GM19023 (cell line): ENCODE results near the gene MAPKBP1.
"Not testable (repeated sequence)": the region's sequence is repeated elsewhere in the genome, so short reads cannot be mapped to it uniquely, and the experiment has no call there.

Source experiments
- ATAC-seq: cut with Tn5 transposase; IDR thresholded peaks from one replicate; pipeline ENCODE4 v1.9.1; 2021; ENCODE audit warnings: mild to moderate bottlenecking, moderate library complexity; ENCODE audit not compliant: unreplicated experiment

MAPKBP1 gene

DNA sequence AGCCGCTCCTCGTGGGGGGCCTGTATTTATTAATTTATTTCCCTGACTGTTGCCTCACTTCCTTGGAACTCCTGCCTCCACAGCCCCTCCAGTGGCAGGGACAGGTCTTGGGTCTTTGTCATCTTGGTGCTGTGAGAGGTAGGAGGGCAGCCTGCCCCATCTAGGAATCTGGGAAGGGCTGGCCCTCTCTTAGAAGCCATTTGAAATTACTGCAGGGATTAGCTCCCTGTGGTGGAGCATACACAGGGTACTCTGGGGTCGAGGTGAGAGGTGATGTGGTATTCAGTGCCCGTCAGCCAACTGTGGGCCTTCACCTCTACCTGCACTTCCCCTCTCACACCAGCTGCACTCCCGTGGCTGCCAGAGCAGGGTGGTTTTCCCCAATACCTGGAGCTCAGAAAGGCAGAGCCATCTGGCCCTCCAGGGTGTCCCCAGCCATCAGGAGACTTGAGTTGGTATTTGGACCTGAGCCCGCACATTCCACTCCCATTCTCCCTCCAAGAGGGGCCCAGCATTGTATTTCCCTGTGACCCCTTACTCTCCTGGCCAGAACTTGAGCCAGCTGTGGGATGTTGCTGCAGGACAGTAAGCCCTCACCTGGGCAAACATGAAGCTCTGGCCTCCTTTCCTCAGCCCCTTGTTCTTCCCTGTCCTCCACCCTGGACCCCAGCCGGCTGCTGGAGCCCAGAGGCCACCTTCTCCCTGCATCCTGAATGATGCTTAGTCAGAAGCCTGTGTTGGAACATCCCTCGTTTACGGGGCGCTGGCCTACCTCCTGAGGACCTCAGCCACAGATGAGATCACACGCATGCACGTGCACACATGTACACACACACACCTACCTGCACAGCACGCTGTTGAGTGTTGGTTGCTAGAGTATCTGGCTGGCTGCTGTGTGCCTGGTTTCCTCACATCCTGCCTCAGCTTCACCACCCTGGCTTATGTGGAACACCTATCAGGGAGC lies 51.6 kb downstream of the MAPKBP1 start:
- ATAC-seq: no peak

DNA sequence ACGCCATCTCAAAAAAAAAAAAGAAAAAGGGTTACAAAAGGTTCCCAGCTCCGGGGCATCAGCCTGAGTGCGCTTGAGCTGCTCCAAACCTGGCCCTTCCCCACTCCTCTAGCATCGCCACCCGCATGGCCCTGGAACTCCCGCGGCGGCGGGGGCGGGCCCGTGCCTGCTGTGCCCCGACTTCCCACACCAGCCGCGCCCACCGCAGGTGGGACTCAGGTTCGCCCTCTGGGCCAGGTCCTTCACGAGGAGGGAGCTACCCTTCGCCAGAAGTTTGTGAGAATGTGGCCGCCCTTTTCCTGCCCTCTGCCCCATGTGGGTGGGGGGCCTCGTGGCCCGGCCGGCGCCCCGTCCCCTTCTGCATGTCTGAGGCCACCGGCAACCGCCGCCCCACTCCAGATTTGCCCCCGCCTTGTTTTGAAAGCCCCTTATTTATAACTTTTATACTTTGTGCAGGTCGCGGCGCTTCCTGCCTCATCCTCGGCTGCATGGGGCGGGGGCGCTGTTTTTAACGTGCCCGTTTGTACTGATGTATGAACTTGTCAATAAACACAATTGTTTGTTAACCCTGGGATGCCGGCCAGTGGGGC lies 53.1 kb downstream of the MAPKBP1 start:
- peak; percentile 10 for ATAC-seq

DNA sequence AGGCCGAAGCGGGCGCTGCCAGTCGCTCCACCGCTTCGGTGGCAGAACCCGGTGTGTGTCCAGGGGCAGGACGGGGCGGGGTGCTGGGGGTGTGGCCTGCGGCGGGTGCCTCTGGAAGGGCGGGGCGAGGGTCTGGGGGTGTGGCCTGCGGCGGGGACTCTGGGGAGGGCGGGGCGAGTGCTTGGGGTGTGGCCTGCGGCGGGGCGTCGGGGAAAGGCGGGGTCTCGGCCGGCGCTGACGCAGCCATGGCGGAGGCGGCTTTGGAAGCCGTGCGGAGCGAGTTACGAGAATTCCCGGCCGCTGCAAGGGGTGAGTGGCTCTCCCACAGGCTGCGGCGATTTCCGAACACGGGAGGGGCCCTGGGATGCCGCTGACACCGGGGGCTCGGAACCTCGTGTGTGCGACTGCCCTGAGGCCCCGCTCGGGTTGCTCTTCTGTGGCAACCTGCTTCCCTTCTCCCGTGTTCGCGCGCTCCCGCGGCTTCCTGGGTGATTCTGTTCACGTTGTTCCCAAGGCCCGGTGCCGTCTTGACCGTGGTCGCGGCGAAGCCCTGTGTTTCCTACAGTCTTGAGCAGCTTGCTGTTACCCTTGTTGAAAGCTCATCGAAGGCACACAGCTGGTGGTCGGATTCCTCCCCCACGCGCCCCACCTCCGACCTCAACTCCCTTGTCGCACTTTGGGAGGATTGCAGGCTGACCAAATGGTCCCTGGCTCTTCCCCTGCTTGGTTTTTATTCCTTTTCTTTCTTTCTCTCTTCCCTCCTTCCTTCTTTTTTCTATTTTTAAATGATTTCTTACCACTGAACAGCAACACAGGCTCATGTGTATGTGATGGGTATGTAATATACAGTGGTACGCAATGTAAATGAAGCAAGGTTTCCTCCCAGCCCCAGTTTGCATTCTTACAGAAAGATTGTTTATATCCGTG lies 53.9 kb downstream of the MAPKBP1 start, which contains the start of gene JMJD7:
Gene JMJD7, plus strand, starts transcription at position 213 of the 927 bp plus-strand sequence. Its CDS starts 33 bp downstream, at position 246.
- ATAC-seq: peak; percentile 74

DNA sequence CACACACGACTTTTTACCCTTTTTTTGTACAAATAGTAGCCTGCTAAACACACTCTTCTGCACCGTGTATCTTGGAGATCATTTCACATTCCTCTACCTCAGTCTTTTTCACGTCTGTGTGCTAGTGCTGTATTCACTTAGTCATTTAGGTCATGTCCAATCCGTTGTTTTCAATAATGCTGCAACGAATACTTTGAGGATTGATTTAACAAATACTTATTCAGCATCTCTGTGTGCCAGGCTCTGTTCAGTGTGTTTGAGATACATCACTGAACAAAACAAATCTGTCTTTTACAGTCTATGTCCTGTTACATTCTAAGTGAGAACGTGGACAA lies 54.5 kb downstream of the MAPKBP1 start:
- no peak for ATAC-seq

DNA sequence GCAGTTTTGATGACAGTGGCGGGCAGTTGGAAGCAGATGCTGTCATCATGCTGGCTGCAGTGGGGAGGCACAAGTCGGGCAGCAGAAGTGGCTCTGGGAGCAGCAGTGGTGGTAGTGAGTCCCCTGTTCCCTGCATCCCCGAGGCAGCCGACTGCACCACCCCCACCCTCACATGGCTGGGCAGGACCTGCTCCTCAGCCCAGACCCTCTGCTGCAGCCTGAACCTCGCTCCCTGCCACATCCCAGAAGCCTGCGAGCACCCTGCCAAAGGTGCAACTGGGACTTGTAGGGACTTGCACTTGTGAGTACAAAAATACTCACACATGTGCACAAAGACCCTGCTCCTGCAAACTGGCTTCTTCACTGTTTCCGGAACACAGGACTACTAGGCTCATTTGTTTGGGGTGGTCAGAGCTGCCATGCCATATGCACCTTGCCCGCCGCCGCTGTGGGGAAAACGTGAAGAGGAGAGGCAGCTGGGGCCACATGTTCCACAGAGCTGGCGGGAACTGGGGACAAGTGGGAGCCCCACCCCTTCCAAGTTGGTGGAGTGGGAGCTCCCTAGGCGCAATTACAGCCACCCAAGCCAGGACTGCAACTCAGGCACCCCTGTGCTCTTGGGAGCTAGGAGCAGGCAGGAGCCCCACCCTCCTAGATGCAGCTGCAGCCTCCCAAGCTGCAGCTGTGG lies 55.8 kb downstream of the MAPKBP1 start:
- no peak for ATAC-seq

DNA sequence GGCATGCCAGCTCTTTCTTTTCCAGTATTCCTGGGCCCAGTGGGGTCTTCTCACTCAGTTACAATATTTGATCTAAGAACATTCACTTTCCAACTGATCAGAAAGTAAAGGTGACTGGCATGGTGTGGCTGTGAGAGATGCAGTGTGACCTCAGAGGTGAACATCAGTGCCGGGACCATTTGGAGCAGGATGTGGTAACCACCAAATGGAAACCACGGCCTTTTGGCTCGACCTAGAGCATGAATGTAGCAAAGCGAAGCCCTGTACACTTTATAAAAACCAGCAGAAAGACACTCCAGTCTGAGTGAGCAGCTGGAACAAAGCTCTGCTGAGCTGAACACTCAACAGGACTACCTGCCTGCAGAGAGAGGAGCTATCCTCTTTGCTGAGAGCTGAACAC lies 57.0 kb downstream of the MAPKBP1 start:
- ATAC-seq: not testable (repeated sequence)

DNA sequence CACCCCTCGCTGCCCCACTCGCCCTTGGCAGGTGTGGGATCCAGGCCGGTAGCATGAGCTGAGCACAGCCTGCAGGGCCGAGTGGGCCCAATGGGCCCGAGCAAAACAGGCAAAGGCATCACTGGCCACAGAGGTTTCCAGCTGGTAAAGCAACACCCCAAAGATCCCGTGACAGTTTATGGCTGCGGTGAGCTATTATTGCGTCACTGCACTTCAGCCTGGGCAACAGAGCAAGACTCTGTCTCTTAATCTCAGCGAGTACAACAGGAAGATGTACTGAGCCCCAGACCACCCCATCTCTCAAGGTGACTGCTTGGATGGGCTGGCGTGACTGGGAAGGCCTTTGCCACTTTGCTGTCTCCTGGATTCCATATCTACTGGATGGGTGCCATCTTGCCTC lies 57.9 kb downstream of the MAPKBP1 start:
- ATAC-seq: no peak

DNA sequence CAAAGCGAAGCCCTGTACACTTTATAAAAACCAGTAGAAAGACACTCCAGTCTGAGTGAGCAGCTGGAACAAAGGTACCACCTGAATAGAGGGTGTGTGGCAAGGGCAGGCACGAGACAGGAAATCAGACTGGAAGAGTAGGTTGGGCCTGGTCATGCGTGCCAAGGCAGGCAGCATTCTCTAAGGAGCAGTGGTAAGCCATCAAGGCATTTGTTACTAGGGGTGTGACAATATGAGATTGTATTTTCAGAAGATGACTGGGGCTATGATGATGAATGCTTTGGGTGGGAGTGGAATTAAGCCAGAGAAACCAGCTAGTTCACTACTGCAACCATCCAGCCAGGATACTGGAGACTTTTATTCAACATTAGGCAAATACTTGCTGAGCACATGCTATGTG lies 58.6 kb downstream of the MAPKBP1 start:
- ATAC-seq: no peak

DNA sequence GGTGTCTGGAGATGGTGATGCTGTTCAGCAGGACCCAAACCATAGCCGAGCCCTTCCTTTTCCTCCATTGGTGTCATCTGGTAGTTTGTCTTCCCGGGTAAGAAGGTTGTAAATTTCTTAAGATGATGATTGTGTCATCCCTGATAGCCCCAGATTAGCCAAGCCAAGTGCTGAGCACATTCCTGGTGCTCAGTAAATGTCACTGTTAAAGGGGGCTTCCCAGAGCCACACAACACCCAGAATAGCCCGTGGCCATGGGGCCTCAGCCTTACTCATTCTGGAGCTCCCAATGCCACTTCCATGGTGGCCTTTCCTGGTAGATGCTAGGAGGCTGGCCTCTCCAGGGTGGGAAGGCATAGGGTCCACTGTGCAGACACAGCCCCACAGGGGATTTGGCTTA lies 59.8 kb downstream of the MAPKBP1 start:
- ATAC-seq: no peak

DNA sequence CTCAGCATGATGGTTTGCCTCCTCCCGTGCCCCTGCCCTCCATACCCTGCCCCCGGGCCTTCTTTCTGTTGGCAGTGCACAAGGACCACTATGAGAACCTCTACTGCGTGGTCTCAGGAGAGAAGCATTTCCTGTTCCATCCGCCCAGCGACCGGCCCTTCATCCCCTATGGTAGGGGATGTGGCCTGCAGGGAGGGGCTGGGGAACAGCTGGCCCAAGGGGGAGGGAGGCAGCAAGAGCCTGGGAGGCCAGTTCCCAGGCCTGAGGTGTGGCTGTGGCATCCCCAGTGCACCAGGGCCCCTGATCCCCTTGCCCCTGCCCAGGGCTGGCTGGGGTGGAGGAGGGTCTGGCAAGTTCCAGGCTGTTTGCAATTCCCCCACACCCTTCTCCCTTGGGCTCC lies 61.8 kb downstream of the MAPKBP1 start:
- ATAC-seq: no peak

DNA sequence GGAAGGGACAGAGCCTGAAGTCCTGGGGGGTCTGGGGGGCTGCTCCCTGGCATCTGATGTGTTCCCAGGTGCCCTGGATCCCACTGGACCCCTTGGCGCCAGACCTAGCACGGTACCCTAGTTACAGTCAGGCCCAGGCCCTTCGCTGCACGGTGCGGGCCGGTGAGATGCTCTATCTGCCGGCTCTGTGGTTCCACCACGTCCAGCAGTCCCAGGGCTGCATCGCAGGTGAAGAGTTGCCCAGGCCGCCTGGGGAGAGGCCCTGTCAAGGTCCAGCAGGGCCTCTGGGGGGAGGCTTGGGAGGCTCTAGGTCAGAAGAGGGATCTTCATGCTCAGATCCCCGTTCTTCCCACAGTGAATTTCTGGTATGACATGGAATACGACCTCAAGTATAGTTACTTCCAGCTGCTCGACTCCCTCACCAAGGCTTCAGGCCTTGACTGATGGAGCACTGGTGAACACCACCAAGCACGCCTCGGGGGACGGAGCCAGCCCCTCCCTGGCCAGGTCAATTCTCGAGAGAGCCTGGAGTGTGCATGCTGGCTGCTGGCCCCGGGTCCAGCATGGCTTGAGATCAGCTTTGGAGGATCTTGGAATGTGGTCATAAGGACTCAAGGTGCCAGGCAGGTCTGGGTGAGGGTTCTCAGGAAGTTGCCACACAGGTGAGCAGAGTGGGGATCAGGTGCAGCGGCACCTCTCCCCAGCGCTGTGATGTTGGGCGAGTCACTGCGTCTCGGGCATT lies 62.6 kb downstream of the MAPKBP1 start:
- no peak for ATAC-seq

DNA sequence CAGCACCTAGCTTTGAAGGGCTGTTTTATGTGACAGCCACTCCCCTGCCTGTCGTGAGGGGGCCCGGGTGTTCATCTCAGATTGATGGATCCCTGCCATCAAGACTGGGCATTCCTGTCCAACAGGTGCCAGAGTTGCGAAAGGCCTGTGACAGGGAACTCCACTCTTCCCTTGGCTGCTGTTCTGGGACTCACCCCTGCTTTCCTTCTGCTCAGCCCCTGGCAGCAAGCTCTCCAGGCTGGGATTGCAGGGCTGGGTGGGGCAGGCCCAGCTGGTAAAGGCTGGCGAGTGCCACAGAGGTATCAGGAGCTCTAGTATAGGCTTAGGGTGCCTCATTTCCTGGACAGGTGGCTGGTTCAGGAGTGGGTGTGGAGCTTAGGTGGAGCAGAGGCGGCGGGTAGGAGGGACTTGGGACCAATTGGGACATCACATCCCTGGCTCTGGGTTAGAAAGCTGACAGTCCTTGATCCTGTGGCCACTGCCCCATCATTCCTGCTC lies 64.2 kb downstream of the MAPKBP1 start, which contains the start of gene PLA2G4B:
Gene PLA2G4B, plus strand, starts transcription at position 448 of the 498 bp plus-strand sequence. CDS start 67 bp downstream, outside the sequence.
- ATAC-seq: no peak

DNA sequence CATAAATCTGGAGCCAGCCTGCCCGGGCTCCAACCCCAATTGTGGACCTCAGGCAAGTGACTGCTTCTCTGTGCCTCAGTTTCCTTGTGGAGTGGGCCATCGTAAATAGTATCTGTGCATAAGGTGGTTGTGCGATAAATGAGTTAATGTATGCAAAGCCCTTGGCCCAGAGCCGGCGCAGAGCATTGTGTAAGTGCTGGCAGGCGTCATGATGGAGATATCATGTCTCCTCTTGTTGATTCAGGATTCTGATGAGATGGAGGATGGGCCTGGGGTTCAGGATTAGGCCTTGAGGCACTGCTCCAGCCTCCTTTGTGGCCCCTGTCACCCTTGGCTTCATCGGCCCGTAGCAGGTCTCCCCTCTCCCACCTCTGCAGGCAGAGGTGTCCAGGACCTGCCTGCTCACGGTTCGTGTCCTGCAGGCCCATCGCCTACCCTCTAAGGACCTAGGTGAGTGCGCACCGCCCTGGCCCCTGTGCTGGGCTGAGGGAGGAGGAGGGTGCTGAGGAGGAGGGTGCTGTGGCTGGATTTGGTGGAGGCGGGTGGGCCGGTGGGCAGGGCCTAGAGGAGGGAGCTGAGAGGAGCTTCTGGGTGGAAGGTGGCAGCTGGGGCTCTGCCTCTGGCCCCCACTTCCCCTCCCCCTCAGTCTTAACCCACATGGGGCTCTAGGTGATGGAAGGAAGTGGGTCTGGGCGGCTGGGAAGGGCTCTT lies 65.7 kb downstream of the MAPKBP1 start:
- ATAC-seq: no peak

DNA sequence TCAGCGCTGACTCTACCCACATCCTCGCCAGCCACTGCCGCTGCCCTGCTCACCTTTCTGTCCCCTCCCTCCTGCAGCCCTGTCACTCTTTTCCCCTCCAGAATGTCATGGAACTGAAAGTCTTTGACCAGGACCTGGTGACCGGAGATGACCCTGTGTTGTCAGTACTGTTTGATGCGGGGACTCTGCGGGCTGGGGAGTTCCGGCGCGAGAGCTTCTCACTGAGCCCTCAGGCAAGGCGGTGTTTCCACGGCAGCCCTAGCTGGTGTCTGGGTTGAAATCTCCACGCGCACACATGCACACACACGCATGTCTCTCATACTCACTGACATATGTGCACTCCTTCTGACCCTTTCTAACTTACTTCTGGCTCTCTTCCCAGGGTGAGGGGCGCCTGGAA lies 66.4 kb downstream of the MAPKBP1 start:
- ATAC-seq: no peak

DNA sequence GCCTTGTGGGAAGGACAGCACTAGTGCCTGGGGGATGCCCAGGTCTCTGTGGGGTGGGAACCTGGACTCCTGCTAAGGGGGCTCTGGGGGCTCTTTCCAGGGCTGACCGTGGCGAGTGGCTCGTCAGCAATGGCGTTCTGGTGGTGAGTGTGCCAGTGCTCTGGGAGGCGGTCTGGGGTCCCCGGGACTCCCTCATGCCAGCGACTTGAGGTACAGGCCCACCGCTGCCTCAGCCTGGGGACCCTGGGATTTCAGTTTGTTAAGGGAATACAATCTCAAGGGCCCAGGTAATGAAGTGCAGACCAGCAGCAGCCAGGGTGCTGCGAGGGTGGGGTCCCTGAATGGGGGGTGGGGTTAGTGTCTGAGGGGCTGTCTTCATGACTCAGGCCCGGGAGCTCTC lies 66.8 kb downstream of the MAPKBP1 start:
- ATAC-seq: no peak

DNA sequence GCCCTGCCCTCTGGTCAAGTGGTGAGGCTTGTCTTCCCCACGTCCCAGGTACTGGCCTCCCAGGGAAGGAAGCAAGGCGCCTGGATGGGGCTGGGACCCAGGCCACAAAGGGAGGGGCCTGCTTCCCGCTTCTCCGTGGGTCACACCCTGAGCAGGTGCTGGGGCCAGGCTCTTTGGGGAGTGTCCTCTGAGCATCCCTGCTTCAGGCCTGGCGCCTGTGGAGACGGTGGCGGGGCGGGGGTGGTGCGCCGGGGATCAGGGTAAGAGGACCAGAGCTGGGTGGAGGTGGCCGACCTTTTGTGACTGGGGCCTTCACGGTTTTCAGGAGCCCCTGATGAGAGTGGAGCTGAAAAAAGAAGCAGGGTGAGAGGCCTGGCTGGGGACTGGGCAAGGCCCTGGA lies 67.9 kb downstream of the MAPKBP1 start:
- ATAC-seq: no peak

DNA sequence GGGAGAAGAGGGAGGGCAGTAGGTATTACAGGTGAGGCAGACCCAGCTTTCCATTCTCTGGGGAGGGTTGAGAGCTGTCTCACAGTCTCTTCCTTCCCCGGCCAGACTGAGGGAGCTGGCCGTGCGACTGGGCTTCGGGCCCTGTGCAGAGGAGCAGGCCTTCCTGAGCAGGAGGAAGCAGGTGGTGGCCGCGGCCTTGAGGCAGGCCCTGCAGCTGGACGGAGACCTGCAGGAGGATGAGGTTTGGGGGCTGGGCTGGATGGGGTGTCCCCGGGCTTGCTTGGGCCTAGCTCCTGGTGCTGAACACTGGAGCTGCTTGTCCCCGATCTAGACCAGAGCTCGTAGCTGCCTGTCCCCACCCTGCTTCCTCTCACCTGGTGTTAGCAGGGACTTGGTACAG lies 69.3 kb downstream of the MAPKBP1 start:
- no peak for ATAC-seq

DNA sequence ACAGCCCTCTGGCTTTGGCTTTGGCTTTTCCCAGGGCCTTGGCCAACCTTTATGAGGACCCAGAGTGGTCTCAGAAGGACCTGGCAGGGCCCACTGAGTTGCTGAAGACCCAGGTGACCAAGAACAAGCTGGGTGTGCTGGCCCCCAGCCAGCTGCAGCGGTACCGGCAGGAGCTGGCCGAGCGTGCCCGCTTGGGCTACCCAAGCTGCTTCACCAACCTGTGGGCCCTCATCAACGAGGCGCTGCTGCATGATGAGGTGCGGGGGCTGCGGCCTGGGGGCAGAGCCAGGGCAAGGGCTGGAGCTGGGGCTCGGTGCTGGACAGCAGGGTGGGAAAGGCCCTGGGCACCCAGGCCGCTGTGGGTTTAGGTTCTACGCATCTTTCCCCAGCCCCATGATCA lies 70.5 kb downstream of the MAPKBP1 start:
- ATAC-seq: no peak

DNA sequence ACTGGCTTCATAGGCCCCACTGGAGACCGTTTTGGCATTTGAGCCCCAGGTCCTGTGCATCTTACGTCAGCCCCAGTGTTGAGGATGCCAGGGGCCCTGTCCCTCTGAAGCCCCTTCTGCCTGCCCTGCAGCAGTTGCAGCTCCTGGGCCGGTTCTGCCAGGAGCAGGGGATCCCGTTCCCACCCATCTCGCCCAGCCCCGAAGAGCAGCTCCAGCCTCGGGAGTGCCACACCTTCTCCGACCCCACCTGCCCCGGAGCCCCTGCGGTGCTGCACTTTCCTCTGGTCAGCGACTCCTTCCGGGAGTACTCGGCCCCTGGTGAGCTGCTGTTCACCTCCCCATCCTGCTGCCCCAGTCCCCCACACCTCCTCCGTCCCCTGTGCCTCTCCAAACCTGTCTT lies 72.9 kb downstream of the MAPKBP1 start:
- no peak for ATAC-seq
